ENCODE measurements around the gene TEX54.

GRCh38 chr11:62853279-62853965, 20.8 kb upstream of the TEX54 start:
- no peak for TF ChIP-seq ATF3 (IDR thresholded peaks at IDR 0.05)
- no peak for TF ChIP-seq GABPA (IDR thresholded peaks at IDR 0.05 in 1 of 2, conservative IDR thresholded peaks at IDR 0.05 in 1 of 2)
- TF ChIP-seq CTCF (IDR thresholded peaks at IDR 0.05; ENCODE audit: low read depth, low read length, missing input control): no peak
- no peak for TF ChIP-seq SP1 (IDR thresholded peaks at IDR 0.05)
- TF ChIP-seq EGR1 (IDR thresholded peaks at IDR 0.05; ENCODE audit: low read depth in 2 of 2): no peak
- TF ChIP-seq REST (IDR thresholded peaks at IDR 0.05): no peak
- no peak for TF ChIP-seq FOXA1 (IDR thresholded peaks at IDR 0.05)
- TF ChIP-seq HNF4G (IDR thresholded peaks at IDR 0.05): no peak
- no peak for TF ChIP-seq YY1 (IDR thresholded peaks at IDR 0.05)
- no peak for TF ChIP-seq JUND (IDR thresholded peaks at IDR 0.05)
- no peak for TF ChIP-seq TAF1 (conservative IDR thresholded peaks at IDR 0.05)
- no peak for TF ChIP-seq ZBTB33 (IDR thresholded peaks at IDR 0.05)
